Testis (tissue), 2 donors: ENCODE data around the gene TMEM41A.

Experiments used
- CTCF ChIP-seq, 3 experiments: fragments of 450-650 bp in 2 of 3; fragments of 200-600 bp in 1 of 3; sonication (generic) in 1 of 3; IDR thresholded peaks; one replicate each; pipeline ENCODE4 v1.5.1; 2016 to 2019; ENCODE audit warnings: antibody characterized with exemption in 3 of 3, mild to moderate bottlenecking in 2 of 3, moderate library complexity in 1 of 3
- POLR2A ChIP-seq: fragments of 450-650 bp; IDR thresholded peaks from one replicate; pipeline ENCODE4 v1.6.1; 2017; ENCODE audit warnings: antibody characterized with exemption, mild to moderate bottlenecking, moderate library complexity

DNA sequence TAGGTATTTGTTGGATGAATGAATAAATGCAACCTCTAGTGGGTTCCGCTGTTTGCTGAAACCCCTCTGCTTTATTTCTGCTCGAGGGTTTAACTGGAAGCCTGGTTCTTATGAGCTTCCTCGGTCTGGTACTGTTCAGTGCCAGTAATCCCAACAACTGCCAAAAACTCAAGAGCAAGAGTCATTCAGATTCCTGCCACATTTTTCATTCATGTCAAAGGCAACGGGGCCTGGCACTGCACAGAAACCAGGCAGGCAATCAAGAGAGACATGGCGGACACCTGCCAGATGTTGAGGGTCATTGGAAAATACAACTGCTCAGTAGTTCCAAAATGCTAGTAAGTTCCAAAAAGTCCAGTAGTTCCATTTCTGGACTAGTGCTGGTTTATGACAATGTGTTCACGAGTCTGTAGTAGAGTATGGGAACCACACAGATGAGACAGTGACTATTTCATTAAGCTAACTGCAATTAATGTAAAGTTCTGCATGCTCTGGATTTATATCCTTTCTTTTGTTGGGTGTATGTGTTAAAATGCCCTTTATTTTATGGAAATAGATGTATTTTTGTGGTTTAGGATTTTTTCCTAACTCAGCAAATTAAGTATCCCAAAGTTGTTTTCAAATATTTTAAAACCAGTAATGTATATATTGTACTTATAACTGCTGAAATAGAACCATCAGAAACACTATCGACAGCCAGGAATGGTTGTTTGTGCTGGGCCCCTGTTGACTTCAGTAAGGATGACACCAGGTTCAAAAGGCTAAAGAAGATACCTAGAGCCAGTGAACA, 22.7 kb upstream of the TMEM41A start:
- no peak for TF ChIP-seq CTCF (IDR thresholded peaks at IDR 0.05)
- TF ChIP-seq POLR2A: no peak
